Measurements from ENCODE around the gene GIT2. TPM values are rescaled to one million over a fixed set of nuclear protein-coding genes. Genes with fewer than 3 reads are reported as not detected.
A peak's percentile ranks its signal among the peaks of the same experiment; 100 is the strongest.

The GIT2 gene
- total RNA-seq, 4 donors from 2014 or later, result 36.8 to 52.8 (median 42.3) TPM

DNA sequence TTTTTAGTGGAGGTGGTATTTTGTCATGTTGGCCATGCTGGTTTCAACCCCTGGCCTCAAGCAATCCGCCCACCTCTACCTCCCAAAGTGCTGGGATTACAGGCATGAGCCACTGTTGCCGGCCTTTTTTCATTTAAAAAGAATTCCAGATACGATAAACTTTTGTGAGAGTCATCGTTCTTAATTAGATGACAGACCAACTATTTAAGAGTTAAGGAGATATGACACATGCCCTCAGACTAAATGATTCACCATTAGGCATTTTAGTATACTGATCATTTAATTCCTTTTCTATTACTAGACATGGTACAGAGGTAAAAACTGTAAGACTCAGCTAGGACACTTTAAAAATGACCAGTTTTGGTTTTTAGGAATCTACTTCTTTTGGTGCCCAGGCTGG is 5.4 kb upstream of the GIT2 start:
- Histone ChIP-seq H3K9me3 (no peaks in the 10 kb centered on the region), H3K27me3 (no peaks in the 10 kb centered on the region), H3K4me1 (peaks cover 0 to 67% (median 10%) of the 10 kb centered on the region in 3 donors), H3K27ac (peak overlapping the region in 3 of 4 donors; percentile 3 to 27 (median 19)), H3K4me3 (no peak overlapping the region), H3K36me3 (no peaks in the 10 kb centered on the region)
- no peak for TF ChIP-seq POLR2AphosphoS5 (IDR thresholded peaks at IDR 0.05)
- TF ChIP-seq POLR2A (IDR thresholded peaks at IDR 0.05), result no peak
- TF ChIP-seq EP300 (IDR thresholded peaks at IDR 0.05), result no peak
- TF ChIP-seq, protein P1, sequence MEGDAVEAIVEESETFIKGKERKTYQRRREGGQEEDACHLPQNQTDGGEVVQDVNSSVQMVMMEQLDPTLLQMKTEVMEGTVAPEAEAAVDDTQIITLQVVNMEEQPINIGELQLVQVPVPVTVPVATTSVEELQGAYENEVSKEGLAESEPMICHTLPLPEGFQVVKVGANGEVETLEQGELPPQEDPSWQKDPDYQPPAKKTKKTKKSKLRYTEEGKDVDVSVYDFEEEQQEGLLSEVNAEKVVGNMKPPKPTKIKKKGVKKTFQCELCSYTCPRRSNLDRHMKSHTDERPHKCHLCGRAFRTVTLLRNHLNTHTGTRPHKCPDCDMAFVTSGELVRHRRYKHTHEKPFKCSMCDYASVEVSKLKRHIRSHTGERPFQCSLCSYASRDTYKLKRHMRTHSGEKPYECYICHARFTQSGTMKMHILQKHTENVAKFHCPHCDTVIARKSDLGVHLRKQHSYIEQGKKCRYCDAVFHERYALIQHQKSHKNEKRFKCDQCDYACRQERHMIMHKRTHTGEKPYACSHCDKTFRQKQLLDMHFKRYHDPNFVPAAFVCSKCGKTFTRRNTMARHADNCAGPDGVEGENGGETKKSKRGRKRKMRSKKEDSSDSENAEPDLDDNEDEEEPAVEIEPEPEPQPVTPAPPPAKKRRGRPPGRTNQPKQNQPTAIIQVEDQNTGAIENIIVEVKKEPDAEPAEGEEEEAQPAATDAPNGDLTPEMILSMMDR (IDR thresholded peaks at IDR 0.05), result no peak
- no peak for ATAC-seq
- 30 to 51% methylated on average over 3 to 4 of the region's 4 CpGs for WGBS, 2 donors (ENCODE audit: low coverage in 1 of 2)

DNA sequence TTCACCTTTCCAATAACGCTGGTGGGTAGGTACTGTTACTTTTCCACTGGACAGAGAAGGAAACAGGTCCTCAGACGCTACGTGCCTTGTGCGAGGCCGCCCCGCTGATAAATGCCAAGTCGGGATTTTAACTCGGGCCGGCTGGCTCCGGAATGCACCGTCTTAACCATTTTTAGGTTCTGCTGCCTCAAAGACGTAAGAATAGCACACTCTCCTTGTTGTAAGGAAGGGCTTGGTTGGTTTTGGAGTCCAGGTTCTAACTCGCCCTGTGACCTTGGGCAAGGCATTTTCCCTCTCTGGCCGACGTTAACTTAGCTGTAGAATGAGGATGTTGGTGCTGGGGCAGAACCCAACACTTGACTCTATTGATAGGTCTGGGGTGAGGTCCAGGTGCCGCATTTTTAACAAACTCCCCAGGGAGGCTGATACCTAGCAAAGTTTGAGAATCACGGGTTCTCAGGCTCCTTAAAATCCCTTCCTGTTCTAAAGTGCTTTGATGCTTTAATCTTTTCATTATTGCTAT is 3.9 kb upstream of the GIT2 start:
- Histone ChIP-seq H3K4me1 (peaks cover 0 to 70% (median 10%) of the 10 kb centered on the region in 3 donors), H3K27ac (peak overlapping the region; percentile 41 to 88 (median 86)), H3K27me3 (no peaks in the 10 kb centered on the region), H3K4me3 (peak overlapping the region; percentile 81 to 100), H3K9me3 (no peaks in the 10 kb centered on the region), H3K36me3 (no peaks in the 10 kb centered on the region)
- TF ChIP-seq POLR2A (IDR thresholded peaks at IDR 0.05) (no peak), POLR2AphosphoS5 (IDR thresholded peaks at IDR 0.05) (peak; percentile 36), EP300 (IDR thresholded peaks at IDR 0.05) (no peak)
- no peak for ATAC-seq
- WGBS, 2 donors (ENCODE audit: low coverage in 1 of 2), result 1 to 5% methylated on average over 11 to 12 of the region's 17 CpGs

DNA sequence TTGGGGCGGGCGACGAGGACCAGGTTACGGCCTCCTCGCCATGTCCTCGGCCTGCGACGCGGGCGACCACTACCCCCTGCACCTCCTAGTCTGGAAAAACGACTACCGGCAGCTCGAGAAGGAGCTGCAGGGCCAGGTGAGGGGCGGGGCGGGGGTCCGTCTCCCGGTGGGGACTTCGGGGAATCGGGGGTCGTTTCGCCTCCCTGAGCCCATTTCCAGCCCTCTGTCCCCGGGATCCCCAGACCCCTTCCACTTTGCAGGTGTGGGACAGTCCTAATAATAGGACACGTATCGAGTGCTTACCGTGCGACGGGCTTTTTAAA is 3.4 kb upstream of the GIT2 start:
- WGBS, 2 donors (ENCODE audit: low coverage in 1 of 2), result 0% methylated on average over 1 to 7 of the region's 27 CpGs
- Histone ChIP-seq H3K36me3 (no peaks in the 10 kb centered on the region), H3K9me3 (no peaks in the 10 kb centered on the region), H3K4me1 (peaks cover 0 to 71% (median 13%) of the 10 kb centered on the region in 3 donors), H3K27ac (peak overlapping the region; percentile 41 to 88 (median 86)), H3K4me3 (peak overlapping the region; percentile 81 to 100), H3K27me3 (no peaks in the 10 kb centered on the region)
- TF ChIP-seq EP300 (IDR thresholded peaks at IDR 0.05) (no peak), POLR2AphosphoS5 (IDR thresholded peaks at IDR 0.05) (no peak), POLR2A (IDR thresholded peaks at IDR 0.05) (no peak)
- TF ChIP-seq, protein P1 (IDR thresholded peaks at IDR 0.05), result no peak
- ATAC-seq, result no peak

DNA sequence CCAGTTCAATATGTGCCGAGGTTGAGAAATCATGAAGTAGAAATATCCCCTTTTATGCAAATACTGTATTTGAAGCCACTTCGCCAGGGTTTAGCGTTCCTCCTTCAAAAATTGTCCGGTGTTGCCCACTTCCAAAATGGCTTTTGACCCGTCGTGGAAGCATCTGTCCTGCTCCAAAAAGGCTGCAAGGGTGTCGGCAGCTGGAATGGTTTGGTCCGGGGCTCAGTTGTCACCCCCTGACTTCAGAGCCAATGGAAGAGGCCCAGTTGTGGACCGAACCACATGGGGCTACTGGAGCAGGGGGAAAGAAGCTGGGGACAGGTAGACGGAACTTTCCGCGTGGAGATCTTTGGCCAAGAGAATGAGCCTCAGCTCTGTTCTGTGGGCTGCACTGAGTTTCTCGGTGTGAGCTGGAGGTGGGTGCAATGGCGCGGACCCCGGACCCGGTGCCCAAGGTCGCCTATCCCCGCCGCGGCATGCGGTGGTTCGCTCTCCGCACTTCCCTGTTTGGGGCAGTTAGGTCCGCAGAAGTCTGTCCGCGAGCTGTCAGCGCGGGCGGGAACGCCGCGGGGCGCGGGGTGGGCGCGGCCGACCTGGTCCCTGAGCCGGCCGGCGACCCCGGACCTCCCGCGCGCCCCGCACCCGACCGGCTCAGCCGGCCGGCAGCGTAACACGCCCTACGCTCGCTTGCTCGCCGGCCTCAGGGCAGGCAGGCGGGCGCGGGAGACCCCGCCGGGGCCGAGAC is 2.9 kb upstream of the GIT2 start, which contains the start of gene ANKRD13A:
Gene ANKRD13A, plus strand, starts transcription at position 527 of the 745 bp plus-strand sequence. CDS start 259 bp downstream, outside the sequence.
- peak; percentile 58 to 87 for TF ChIP-seq POLR2A (IDR thresholded peaks at IDR 0.05)
- TF ChIP-seq, protein P1 (IDR thresholded peaks at IDR 0.05), result peak in 1 of 4 experiments; percentile 12
- peak; percentile 74 for TF ChIP-seq POLR2AphosphoS5 (IDR thresholded peaks at IDR 0.05)
- no peak for TF ChIP-seq EP300 (IDR thresholded peaks at IDR 0.05)
- H3K4me3 ChIP-seq, result peak within 1 kb of the TSS; percentile 81 to 100
- H3K36me3 ChIP-seq, result no peaks in the 10 kb centered on the region
- H3K9me3 ChIP-seq, result no peaks in the 10 kb centered on the region
- WGBS, 2 donors (ENCODE audit: low coverage in 1 of 2), result 0% methylated on average over 3 to 7 of the region's 62 CpGs
- peak; percentile 93 for ATAC-seq
- H3K4me1 ChIP-seq, result peaks cover 0 to 72% (median 13%) of the 10 kb centered on the region in 3 donors
- H3K27ac ChIP-seq, result peak within 1 kb of the TSS; percentile 41 to 88 (median 86)
- H3K27me3 ChIP-seq, result no peaks in the 10 kb centered on the region

DNA sequence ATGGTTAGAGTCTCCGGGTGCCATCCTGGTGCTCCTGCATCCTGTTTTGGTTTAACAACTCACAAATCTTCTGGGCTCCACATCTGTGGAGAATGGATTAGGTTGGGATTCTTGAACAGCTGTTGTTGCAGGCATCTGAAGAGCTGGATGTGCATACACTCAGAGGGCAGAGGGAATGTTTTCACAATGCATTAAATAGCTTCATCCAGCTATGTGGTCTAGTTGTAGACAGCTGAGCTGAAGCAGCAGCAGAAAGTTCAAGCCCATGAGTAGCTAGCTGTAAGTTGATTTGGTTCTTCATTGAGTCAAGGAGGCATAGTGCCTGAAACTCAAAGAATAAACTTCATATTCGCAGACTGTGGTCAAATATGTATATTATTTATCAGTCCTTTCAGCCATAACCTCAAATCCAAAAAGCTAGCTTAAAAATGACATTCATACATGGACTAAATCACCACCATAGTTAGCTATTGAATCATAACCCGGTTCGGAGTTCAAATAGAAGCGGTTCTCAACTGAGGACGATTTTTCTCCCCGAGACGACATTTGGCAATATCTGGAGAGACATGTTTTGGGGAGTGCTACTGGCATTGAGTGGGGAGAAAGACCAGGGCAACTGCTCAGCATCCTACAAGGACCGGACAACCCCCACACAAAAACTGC is 2.2 kb upstream of the GIT2 start:
- no peak for ATAC-seq
- 46 to 60% methylated on average over 7 to 9 of the region's 9 CpGs for WGBS, 2 donors (ENCODE audit: low coverage in 1 of 2)
- H3K36me3 ChIP-seq, result no peaks in the 10 kb centered on the region
- H3K9me3 ChIP-seq, result no peaks in the 10 kb centered on the region
- H3K4me3 ChIP-seq, result peak overlapping the region; percentile 81 to 100
- H3K27ac ChIP-seq, result peak overlapping the region; percentile 34 to 88 (median 86)
- no peak for TF ChIP-seq POLR2AphosphoS5 (IDR thresholded peaks at IDR 0.05)
- TF ChIP-seq, protein P1 (IDR thresholded peaks at IDR 0.05), result no peak
- no peak for TF ChIP-seq POLR2A (IDR thresholded peaks at IDR 0.05)
- TF ChIP-seq EP300 (IDR thresholded peaks at IDR 0.05), result no peak
- peaks cover 0 to 76% (median 13%) of the 10 kb centered on the region in 3 donors for H3K4me1 ChIP-seq
- H3K27me3 ChIP-seq, result no peaks in the 10 kb centered on the region
